Hepatocyte (in vitro differentiated cells): Measurements from ENCODE around the gene LIN9.

ENCODE experiments used
- CTCF ChIP-seq: fragments of 200-600 bp; sonication (generic); IDR thresholded peaks from 2 replicates; pipeline ENCODE4 v1.5.1; 2016; ENCODE audit warnings: antibody characterized with exemption, mild to moderate bottlenecking; ENCODE audit not compliant: poor library complexity
- EZH2 ChIP-seq: fragments of 200-600 bp; sonication (generic); IDR thresholded peaks from 2 replicates; pipeline ENCODE4 v1.6.1; 2016; ENCODE audit warnings: antibody characterized with exemption, mild to moderate bottlenecking, borderline replicate concordance
- EZH2phosphoT487 ChIP-seq: fragments of 200-600 bp; sonication (generic); IDR thresholded peaks from one replicate; pipeline ENCODE4 v1.6.1; 2018; ENCODE audit warnings: antibody characterized with exemption, mild to moderate bottlenecking, low read depth, moderate library complexity; ENCODE audit not compliant: unreplicated experiment, severe bottlenecking

GRCh38 chr1:226355016-226355415 is 46.1 kb upstream of the LIN9 start:
- TF ChIP-seq CTCF (no peak), EZH2 (no peak), EZH2phosphoT487 (no peak)
